Measurements from ENCODE around the gene NEAT1.

Gene NEAT1

GRCh38 chr11:65423516-65424204 is 1.1 kb downstream of the NEAT1 start:
- DNase-seq (ENCODE audit: low spot score): no peak

- peak; percentile 43 for DNase-seq (ENCODE audit: low spot score)
Measured at GRCh38 chr11:65424205-65425104, 1.9 kb downstream of the NEAT1 start.

GRCh38 chr11:65425105-65425970 is 2.7 kb downstream of the NEAT1 start:
- no peak for DNase-seq (ENCODE audit: low spot score)

GRCh38 chr11:65425971-65426838 is 3.6 kb downstream of the NEAT1 start:
- no peak for DNase-seq (ENCODE audit: low spot score)

- peak; percentile 27 for DNase-seq (ENCODE audit: low spot score)
Measured at GRCh38 chr11:65426839-65427690, 4.5 kb downstream of the NEAT1 start.

- DNase-seq (ENCODE audit: low spot score): no peak
Measured at GRCh38 chr11:65427691-65428577, 5.3 kb downstream of the NEAT1 start.

GRCh38 chr11:65428578-65429067 is 6.0 kb downstream of the NEAT1 start:
- no peak for DNase-seq (ENCODE audit: low spot score)

GRCh38 chr11:65429068-65429681 is 6.6 kb downstream of the NEAT1 start:
- DNase-seq (ENCODE audit: low spot score): no peak

GRCh38 chr11:65429724-65430405 is 7.3 kb downstream of the NEAT1 start:
- DNase-seq (ENCODE audit: low spot score): no peak

GRCh38 chr11:65430406-65431217 is 8.0 kb downstream of the NEAT1 start:
- DNase-seq (ENCODE audit: low spot score): no peak

- DNase-seq (ENCODE audit: low spot score): no peak
Measured at GRCh38 chr11:65431451-65432099, 9.0 kb downstream of the NEAT1 start.

- DNase-seq (ENCODE audit: low spot score): no peak
Measured at GRCh38 chr11:65432100-65432650, 9.6 kb downstream of the NEAT1 start.

- DNase-seq (ENCODE audit: low spot score): no peak
Measured at GRCh38 chr11:65432686-65433582, 10.3 kb downstream of the NEAT1 start.

- DNase-seq (ENCODE audit: low spot score): no peak
Measured at GRCh38 chr11:65433657-65434056, 11.1 kb downstream of the NEAT1 start.

GRCh38 chr11:65434057-65434666 is 11.6 kb downstream of the NEAT1 start:
- DNase-seq (ENCODE audit: low spot score): no peak
